HG03108 (cell line): Measurements from ENCODE around the gene UPK1B.

Experiments
- ATAC-seq: cut with Tn5 transposase; IDR thresholded peaks from one replicate; pipeline ENCODE4 v1.9.1; 2021; ENCODE audit warnings: moderate library complexity; ENCODE audit not compliant: unreplicated experiment

UPK1B gene

GRCh38 chr3:119245778-119246177 lies 72.4 kb downstream of the UPK1B start:
- no peak for ATAC-seq
